ENCODE results near the gene PIK3R5.

The PIK3R5 gene

DNA sequence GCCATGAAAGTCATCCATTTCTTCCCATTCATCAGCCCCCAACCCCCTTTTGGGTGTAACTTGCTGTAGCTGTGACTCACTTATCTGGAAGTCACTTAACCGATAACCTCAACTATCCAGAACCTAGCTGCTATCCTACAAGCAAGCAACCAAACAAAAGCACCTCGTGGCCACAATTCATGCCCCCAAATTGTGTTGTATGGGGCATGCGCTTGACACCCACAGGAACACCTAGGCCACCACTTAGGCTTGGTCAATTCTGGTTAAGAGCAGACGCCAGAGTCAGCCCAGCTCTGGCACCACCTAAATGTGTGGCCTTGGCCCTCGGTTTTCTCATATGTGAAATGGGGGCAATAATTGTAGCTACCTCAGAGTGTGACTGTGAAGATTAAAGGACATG, 3.7 kb downstream of the PIK3R5 start:
- H3K4me3 ChIP-seq (ENCODE audit: low read length), result no peak overlapping the region
- TF ChIP-seq EZH2phosphoT487 (IDR thresholded peaks at IDR 0.05; ENCODE audit: borderline replicate concordance, low read length), result no peak
- TF ChIP-seq, protein P1, sequence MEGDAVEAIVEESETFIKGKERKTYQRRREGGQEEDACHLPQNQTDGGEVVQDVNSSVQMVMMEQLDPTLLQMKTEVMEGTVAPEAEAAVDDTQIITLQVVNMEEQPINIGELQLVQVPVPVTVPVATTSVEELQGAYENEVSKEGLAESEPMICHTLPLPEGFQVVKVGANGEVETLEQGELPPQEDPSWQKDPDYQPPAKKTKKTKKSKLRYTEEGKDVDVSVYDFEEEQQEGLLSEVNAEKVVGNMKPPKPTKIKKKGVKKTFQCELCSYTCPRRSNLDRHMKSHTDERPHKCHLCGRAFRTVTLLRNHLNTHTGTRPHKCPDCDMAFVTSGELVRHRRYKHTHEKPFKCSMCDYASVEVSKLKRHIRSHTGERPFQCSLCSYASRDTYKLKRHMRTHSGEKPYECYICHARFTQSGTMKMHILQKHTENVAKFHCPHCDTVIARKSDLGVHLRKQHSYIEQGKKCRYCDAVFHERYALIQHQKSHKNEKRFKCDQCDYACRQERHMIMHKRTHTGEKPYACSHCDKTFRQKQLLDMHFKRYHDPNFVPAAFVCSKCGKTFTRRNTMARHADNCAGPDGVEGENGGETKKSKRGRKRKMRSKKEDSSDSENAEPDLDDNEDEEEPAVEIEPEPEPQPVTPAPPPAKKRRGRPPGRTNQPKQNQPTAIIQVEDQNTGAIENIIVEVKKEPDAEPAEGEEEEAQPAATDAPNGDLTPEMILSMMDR (IDR thresholded peaks at IDR 0.05; ENCODE audit: low read depth, low read length, poor library complexity, severe bottlenecking), result no peak
- no peaks in the 10 kb centered on the region for H3K9me3 ChIP-seq (ENCODE audit: control insufficient read depth, insufficient read depth, low read length)
- no peaks in the 10 kb centered on the region for H3F3A ChIP-seq (ENCODE audit: control insufficient read depth, insufficient read depth)
- peaks cover 19% of the 10 kb centered on the region for H3K4me1 ChIP-seq (ENCODE audit: control insufficient read depth, low read length)
- no peaks in the 10 kb centered on the region for H3K79me2 ChIP-seq (ENCODE audit: control insufficient read depth, low read length)
- H3K9me2 ChIP-seq (replicated peaks; ENCODE audit: control insufficient read depth, low read length), result no peaks in the 10 kb centered on the region
- H3K36me3 ChIP-seq (ENCODE audit: control insufficient read depth, low read length), result no peaks in the 10 kb centered on the region
- no peak overlapping the region for H3K4me2 ChIP-seq (ENCODE audit: low read length)
- H3K27me3 ChIP-seq (ENCODE audit: control insufficient read depth, low read length), result peaks cover 25% of the 10 kb centered on the region
- no peak overlapping the region for H3K27ac ChIP-seq (ENCODE audit: low read depth, low read length)
- no peaks in the 10 kb centered on the region for H4K20me1 ChIP-seq (ENCODE audit: control insufficient read depth, insufficient read depth, low read depth, low read length)

DNA sequence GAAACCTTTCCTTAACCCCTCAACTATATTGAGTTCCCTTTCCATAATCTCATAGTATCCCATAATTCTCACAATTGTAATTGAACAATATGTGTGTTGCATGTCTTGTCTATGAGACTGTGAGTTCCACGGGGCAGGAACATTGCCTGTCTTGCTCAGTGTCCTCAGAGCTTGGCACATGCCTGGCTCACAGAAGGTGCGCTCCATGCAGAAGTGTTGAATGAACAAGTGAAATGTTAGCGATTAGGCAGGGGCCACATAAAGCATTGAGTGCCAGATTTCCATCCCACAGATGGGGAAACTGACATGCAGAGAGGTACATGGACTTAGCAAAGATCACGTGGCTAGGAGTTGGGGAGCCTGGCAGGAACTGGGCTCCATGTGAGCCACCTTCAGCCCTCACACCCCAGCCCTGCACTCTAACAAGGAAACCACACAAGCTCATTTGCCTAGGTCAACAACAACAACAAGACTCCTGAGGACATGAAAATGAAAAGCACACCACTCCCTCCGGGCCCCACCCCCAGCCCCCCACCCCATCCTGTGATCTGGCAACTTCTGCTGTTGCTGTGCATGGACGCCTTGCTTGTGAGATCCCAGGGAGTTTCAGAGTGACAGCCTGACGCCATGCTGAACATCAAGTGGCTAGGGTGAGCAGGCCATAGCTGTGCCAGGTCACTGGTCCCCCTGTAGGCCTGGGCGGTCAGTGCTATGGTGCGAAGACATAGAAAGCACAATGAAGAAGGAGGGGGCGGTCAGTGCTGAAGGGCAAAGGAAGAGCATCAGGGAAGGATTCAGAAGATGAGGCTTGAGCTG, 5.0 kb downstream of the PIK3R5 start:
- Histone ChIP-seq H3K9me3 (ENCODE audit: control insufficient read depth, insufficient read depth, low read length) (no peaks in the 10 kb centered on the region), H3K4me3 (ENCODE audit: low read length) (no peak overlapping the region), H3K27me3 (ENCODE audit: control insufficient read depth, low read length) (peaks cover 36% of the 10 kb centered on the region), H3K9me2 (replicated peaks; ENCODE audit: control insufficient read depth, low read length) (no peaks in the 10 kb centered on the region), H4K20me1 (ENCODE audit: control insufficient read depth, insufficient read depth, low read depth, low read length) (no peaks in the 10 kb centered on the region), H3F3A (ENCODE audit: control insufficient read depth, insufficient read depth) (no peaks in the 10 kb centered on the region), H3K4me1 (ENCODE audit: control insufficient read depth, low read length) (peaks cover 12% of the 10 kb centered on the region), H3K79me2 (ENCODE audit: control insufficient read depth, low read length) (no peaks in the 10 kb centered on the region), H3K36me3 (ENCODE audit: control insufficient read depth, low read length) (no peaks in the 10 kb centered on the region), H3K27ac (ENCODE audit: low read depth, low read length) (no peak overlapping the region), H3K4me2 (ENCODE audit: low read length) (no peak overlapping the region)
- TF ChIP-seq EZH2phosphoT487 (IDR thresholded peaks at IDR 0.05; ENCODE audit: borderline replicate concordance, low read length), result no peak
- TF ChIP-seq, protein P1 (IDR thresholded peaks at IDR 0.05; ENCODE audit: low read depth, low read length, poor library complexity, severe bottlenecking), result no peak

DNA sequence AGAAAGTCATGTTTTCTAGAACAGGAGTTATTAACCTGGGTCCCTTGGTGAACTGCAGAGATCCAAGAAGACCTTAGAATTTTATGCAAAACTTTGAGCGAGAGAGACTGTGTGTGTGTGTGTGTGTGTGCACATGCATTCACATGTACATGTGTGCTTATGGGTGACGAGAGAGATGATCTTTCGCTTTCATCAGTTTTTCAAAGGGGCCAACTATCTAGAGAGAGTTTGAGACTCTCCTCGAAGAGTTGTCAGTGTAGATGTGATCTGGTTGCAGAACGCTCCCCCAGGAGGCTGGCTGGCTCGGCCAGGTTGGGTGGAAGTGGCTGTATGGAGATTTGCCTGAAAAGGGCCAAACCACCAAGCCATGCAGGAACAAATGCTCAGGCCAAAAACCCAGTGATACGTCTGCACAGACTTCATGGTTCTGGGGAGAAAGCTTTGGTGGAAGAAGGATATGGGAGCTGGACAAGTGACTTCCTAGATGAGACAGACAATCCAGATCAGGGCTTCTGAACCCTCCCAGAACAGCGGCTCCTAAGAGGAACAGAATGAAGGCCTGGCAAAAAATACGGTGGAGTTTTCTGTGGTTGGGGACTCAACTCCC, 6.1 kb downstream of the PIK3R5 start:
- H3K4me2 ChIP-seq (ENCODE audit: low read length), result no peak overlapping the region
- no peaks in the 10 kb centered on the region for H3F3A ChIP-seq (ENCODE audit: control insufficient read depth, insufficient read depth)
- no peaks in the 10 kb centered on the region for H4K20me1 ChIP-seq (ENCODE audit: control insufficient read depth, insufficient read depth, low read depth, low read length)
- TF ChIP-seq EZH2phosphoT487 (IDR thresholded peaks at IDR 0.05; ENCODE audit: borderline replicate concordance, low read length), result no peak
- TF ChIP-seq, protein P1 (IDR thresholded peaks at IDR 0.05; ENCODE audit: low read depth, low read length, poor library complexity, severe bottlenecking), result no peak
- H3K79me2 ChIP-seq (ENCODE audit: control insufficient read depth, low read length), result no peaks in the 10 kb centered on the region
- no peaks in the 10 kb centered on the region for H3K9me3 ChIP-seq (ENCODE audit: control insufficient read depth, insufficient read depth, low read length)
- H3K4me1 ChIP-seq (ENCODE audit: control insufficient read depth, low read length), result peaks cover under 1% of the 10 kb centered on the region
- H3K27me3 ChIP-seq (ENCODE audit: control insufficient read depth, low read length), result peaks cover 36% of the 10 kb centered on the region
- no peaks in the 10 kb centered on the region for H3K9me2 ChIP-seq (replicated peaks; ENCODE audit: control insufficient read depth, low read length)
- no peak overlapping the region for H3K27ac ChIP-seq (ENCODE audit: low read depth, low read length)
- H3K4me3 ChIP-seq (ENCODE audit: low read length), result no peak overlapping the region
- H3K36me3 ChIP-seq (ENCODE audit: control insufficient read depth, low read length), result no peaks in the 10 kb centered on the region

Data from DOHH2 (cell line).